Uterus (tissue), 4 donors: ENCODE results near the gene LIX1L. TPM values are rescaled to one million over a fixed set of nuclear protein-coding genes. Genes with fewer than 3 reads are reported as not detected.

Experiments
- DNase-seq, 2 donors: peaks; one replicate each; pipeline ENCODE4 v3.0.0-alpha.2; 2019 to 2020
- H3K27ac ChIP-seq, 2 donors: fragments of 200-600 bp; sonication (generic); 1 replicate in 1 of 2; 2 replicates in 1 of 2; pipeline ENCODE4 v1.5.1; 2016 to 2018
- H3K27me3 ChIP-seq, 2 donors: fragments of 200-600 bp; sonication (generic); one replicate each; pipeline ENCODE4 v1.5.1; 2018 to 2019; ENCODE audit warnings: control low read depth in 1 of 2
- H3K36me3 ChIP-seq, 2 donors: fragments of 200-600 bp; sonication (generic); one replicate each; pipeline ENCODE4 v1.5.1; 2019; ENCODE audit warnings: control low read depth in 1 of 2
- H3K4me1 ChIP-seq, 2 donors: fragments of 200-600 bp; sonication (generic); one replicate each; pipeline ENCODE4 v1.5.1; 2018 to 2019; ENCODE audit warnings: control low read depth in 1 of 2
- H3K4me3 ChIP-seq, 2 donors: fragments of 200-600 bp; sonication (generic); 1 replicate in 1 of 2; 2 replicates in 1 of 2; pipeline ENCODE4 v1.5.1; 2018 to 2019; ENCODE audit warnings: mild to moderate bottlenecking in 1 of 2
- H3K9me3 ChIP-seq, 2 donors: fragments of 200-600 bp; sonication (generic); one replicate each; pipeline ENCODE4 v1.5.1; 2019; ENCODE audit warnings: control low read depth in 1 of 2
- CTCF ChIP-seq, 4 experiments: fragments of 200-600 bp in 2 of 4; fragments of 450-650 bp in 2 of 4; sonication (generic) in 2 of 4; IDR thresholded peaks; one replicate each; pipeline ENCODE4 v1.5.1; 2016 to 2019; ENCODE audit warnings: antibody characterized with exemption in 4 of 4, mild to moderate bottlenecking in 2 of 4, moderate library complexity in 1 of 4
- POLR2A ChIP-seq, 2 donors: fragments of 450-650 bp; IDR thresholded peaks; one replicate each; pipeline ENCODE4 v1.6.1; 2016; ENCODE audit warnings: antibody characterized with exemption in 2 of 2, mild to moderate bottlenecking in 1 of 2, moderate library complexity in 1 of 2
- intact Hi-C: fragments of 100-400 bp; cut with DNase I; formaldehyde crosslinking; loops from one replicate; pipeline ENCODE4 v1.15.1; 2023; ENCODE audit warnings: low total_unique reads
- total RNA-seq, 4 donors: library from RNA; depleted of rRNA in 3 of 4; stranded (reverse); fragments of >200 nt in 3 of 4; gene quantifications; one replicate each; pipeline versions ENCODE4 v1.1.0 to v1.2.4, GENCODE V29; 2014 to 2023
- donor health status: DM: yes; HTN: yes; CAD: no.

LIX1L gene
- total RNA-seq, 4 donors from 2014 or later, result 12.3 to 69.0 (median 32.2) TPM

DNA sequence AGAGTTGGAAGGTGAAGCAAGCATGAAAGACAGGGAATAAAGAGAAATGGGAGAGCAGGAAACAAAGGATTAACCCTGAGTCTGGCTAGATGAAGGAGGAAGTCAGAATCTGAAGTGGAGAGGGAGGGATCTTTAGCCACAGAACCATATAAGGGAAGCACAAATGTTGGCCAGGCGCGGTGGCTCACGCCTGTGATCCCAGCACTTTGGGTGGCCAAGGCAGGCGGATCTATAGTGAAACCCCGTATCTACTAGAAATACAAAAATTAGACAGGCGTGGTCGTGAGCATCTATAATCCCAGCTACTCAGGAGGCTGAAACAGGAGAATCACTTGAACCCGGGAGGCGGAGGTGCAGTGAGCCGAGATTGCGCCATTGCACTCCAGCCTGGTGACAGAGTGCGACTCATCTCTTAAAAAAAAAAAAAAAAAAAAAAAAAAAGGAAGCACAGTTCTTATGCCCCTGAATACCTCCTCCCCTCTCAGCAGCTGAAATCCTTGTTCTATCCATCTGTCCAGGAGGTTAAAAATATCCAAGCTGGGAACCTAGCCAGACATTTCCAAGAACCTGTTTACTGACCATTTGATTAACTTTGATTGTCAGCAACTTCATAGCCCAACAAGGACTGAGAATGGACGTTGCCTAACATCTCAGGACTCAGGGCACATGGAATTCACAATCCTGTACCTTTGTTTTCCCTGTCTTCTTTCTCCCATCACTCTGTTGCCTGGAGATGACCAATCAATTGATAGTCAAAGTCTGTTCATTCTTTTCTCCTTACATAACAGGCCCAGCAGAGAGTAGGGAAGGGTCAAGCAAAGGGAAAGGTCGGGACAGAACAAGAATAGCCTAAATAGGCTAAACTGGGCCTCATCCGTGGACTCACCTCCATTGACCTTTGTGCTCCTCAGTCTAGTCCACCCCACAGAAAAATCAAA lies 28.0 kb upstream of the LIX1L start:
- Histone ChIP-seq H3K36me3 (no peaks in the 10 kb centered on the region), H3K27me3 (no peaks in the 10 kb centered on the region), H3K9me3 (no peaks in the 10 kb centered on the region), H3K4me3 (peak overlapping the region in 1 of 2 donors; percentile 1), H3K4me1 (peaks cover 0 to 14% of the 10 kb centered on the region in 2 donors), H3K27ac (peak overlapping the region; percentile 96 to 100)
- peak; percentile 55 to 77 for DNase-seq
- TF ChIP-seq POLR2A (IDR thresholded peaks at IDR 0.05) (no peak), CTCF (IDR thresholded peaks at IDR 0.05) (no peak)
- intact Hi-C loops, result no loop called here

DNA sequence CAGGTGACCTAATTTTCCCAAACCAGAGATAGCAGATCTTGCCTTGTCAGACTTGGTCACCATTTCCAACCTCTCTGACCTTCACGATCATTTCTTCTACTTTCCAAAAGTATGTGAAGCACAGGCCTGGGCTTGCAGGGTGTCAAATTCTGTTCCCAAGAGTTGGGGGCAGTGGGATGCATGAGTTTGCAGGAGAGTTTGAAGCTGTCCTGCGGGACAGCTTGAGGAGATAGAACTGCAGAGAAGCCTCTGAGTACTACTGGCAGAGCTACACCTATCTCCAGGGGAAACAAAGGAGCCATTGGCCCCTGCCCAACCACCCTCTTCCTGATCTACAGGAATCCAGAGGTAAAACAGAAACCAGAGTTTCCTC lies 27.3 kb upstream of the LIX1L start:
- H3K4me3 ChIP-seq, result peak overlapping the region in 1 of 2 donors; percentile 1
- peak; percentile 27 to 59 for DNase-seq

GRCh38 chr1:145983960-145984830 lies 26.4 kb upstream of the LIX1L start:
- H3K27me3 ChIP-seq, result no peaks in the 10 kb centered on the region
- peaks cover 0 to 24% of the 10 kb centered on the region in 2 donors for H3K4me1 ChIP-seq
- peak in 1 of 2 donors; percentile 9 for DNase-seq
- no peaks in the 10 kb centered on the region for H3K36me3 ChIP-seq
- intact Hi-C loops, result no loop called here
- peak overlapping the region; percentile 96 to 100 for H3K27ac ChIP-seq
- no peaks in the 10 kb centered on the region for H3K9me3 ChIP-seq
- H3K4me3 ChIP-seq, result no peak overlapping the region
- TF ChIP-seq CTCF (IDR thresholded peaks at IDR 0.05), result no peak

More for the DNA sequence above, 27.3 kb upstream of the LIX1L start:
- H3K36me3 ChIP-seq, result no peaks in the 10 kb centered on the region
- no peaks in the 10 kb centered on the region for H3K27me3 ChIP-seq
- peak overlapping the region; percentile 96 to 100 for H3K27ac ChIP-seq
- H3K9me3 ChIP-seq, result no peaks in the 10 kb centered on the region
- TF ChIP-seq POLR2A (IDR thresholded peaks at IDR 0.05) (no peak), CTCF (IDR thresholded peaks at IDR 0.05) (no peak)
- intact Hi-C loops, result no loop called here
- peaks cover 0 to 19% of the 10 kb centered on the region in 2 donors for H3K4me1 ChIP-seq

DNA sequence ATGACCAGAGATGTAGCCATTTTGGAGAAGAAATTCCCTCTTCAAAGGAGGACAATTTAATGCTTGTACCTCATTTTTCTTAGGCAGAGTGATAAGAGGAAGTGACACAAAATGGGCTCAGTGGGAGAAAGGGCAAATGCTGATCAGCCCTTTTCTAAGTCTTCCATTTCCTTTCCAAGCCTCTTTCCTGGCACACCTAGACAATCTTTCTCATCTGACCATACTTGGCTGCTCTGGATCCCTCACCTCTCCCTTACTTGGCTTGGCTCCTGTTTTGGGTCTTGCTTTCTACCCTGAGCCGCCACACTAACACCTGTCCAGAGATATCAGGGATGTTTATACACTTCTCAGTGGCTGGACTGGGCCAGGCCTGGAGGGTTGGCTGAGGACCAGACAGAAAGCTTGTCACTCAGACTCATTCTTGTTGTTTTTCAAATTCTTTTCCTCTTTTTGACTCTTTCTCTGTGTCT lies 25.4 kb upstream of the LIX1L start:
- H3K4me1 ChIP-seq, result peaks cover 8 to 31% of the 10 kb centered on the region in 2 donors
- H3K9me3 ChIP-seq, result no peaks in the 10 kb centered on the region
- H3K4me3 ChIP-seq, result no peak overlapping the region
- no peaks in the 10 kb centered on the region for H3K36me3 ChIP-seq
- no peak for TF ChIP-seq POLR2A (IDR thresholded peaks at IDR 0.05)
- no peak for TF ChIP-seq CTCF (IDR thresholded peaks at IDR 0.05)
- intact Hi-C loops, result no loop called here
- peak; percentile 47 to 72 for DNase-seq
- no peaks in the 10 kb centered on the region for H3K27me3 ChIP-seq
- peak overlapping the region; percentile 96 to 100 for H3K27ac ChIP-seq
